Middle frontal gyrus (tissue), 1 donor: Measurements from ENCODE around the gene ABHD2.
"Not testable (repeated sequence)": the region's sequence is repeated elsewhere in the genome, so short reads cannot be mapped to it uniquely, and the experiment has no call there.

Source experiments
- DNase-seq: peaks from one replicate; pipeline ENCODE4 v3.0.0-alpha.2; 2015; ENCODE audit warnings: low spot score; ENCODE audit errors: extremely low spot score

The ABHD2 gene

GRCh38 chr15:89217686-89218376 lies 129.6 kb downstream of the ABHD2 start:
- no peak for DNase-seq

DNA sequence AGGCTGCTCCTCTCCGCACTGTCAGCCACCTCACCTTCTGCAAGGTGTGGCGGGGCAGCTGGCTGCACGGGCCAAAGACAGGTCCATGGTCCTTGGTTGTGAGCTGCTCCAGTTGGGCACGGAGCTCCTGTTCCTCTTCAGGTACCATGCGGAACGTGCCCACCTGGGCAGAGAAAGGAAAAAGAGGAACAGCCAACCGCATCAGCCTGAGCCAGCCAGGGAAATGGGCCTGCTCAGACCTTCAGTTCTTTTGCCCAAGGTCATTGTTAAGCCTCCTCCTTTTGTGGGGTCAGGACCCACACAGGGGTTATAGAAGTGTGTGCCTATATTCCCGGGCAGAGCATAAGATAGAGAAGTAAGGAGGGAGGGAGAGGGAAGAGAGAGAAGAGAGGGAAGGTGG lies 130.3 kb downstream of the ABHD2 start:
- no peak for DNase-seq

DNA sequence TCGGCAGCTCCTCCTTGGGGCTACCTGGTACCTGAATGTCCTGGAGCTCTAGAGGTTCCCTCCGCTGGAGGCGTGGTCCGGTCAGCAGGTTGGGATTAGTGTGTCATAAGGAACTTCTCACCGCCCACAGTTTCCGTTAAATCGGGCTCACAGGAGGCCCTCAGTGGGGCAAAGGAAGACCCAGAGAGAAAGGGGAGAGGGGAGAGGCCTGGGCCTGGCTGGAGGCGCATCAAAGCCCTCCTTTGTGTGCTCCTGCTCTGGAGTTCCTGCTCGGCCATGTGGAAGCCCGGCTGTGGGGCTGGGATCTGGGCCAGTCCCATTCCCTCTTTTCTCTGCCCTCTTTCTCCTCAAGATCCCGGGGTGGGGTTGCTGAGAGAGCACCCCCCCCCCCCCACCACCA lies 133.3 kb downstream of the ABHD2 start, which contains the start of gene RLBP1:
Gene RLBP1 (minus strand): TSS at position 37 of the 400 bp plus-strand sequence. CDS start 2,604 bp downstream, outside the sequence.
- no peak for DNase-seq

DNA sequence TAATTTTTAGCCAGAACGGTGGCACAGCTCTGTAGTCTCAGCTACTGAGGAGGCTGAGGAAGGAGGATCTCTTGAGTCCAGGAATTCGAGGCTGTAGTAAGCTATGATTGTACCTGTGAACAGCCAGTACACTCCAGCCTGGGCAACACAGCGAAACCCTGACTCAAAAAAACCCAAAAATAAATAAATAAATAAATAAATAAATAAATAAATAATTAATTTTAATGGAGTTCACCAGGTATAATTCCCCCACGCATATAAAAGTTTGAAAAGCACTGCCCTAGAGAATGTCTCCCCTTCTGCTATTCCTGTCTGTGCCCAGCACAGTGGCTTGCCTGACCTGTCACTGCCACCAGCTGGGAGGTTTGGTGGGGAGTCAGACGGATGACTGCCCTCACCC lies 137.3 kb downstream of the ABHD2 start:
- DNase-seq = no peak

DNA sequence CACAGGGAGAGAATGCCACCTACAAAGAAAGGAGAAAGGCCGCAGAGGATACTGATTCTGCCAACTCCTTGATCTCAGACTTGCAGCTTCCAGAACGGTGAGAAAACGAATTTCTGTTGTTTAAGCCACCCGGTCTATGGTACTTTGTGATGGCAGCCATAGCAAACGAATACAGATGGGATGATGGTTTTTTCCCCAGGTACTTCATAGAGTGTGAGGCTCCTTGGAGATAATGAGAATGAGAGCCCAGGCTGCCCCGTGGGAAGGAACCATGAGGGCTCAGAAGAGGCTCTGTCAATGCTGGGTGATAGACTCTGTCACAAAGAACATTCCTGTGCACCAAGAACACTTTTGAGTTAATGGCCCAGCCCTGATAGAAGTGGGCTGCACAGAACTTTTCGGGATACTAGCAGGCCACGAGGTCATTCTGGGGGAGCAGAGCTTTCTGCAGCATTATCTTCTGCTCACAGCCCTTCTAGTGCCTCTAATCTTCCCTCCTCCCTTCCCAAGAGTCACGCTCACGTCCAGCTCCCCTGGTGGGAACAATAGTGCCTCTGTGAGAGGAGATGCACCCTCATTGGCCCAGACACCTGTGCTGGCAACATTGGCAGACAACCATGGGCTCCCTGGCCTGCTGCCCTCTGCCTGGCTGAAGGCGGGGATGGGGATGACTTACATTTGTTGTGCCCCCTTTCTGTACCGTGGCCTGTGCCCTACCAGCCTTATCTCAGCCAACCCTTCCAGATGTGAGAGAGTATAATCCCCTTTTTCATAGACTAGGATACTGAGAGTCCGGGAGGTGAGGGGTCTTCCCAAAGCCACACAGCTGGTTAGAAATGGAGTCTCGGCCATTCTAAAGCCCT lies 138.3 kb downstream of the ABHD2 start:
- no peak for DNase-seq

DNA sequence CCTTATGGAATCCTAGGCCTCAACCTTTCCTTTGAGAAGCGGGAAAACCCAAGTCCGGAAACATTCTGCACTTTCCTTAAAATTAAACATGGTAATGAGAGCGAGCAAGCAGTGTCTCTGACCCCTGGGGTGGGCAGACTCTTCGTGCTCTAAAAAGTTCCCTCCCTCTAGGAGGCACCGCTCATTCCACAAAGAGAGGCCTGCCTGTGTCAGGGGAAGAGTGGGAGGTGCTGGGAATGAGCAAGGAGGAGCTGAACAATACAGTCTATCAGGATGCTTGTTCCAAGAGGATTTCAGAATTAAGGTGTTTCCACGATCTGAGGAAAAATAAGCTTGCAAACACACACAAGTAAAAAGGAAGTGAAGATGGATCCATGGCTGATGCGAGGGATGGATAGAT lies 139.2 kb downstream of the ABHD2 start:
- DNase-seq = no peak

GRCh38 chr15:89230277-89230676 lies 142.0 kb downstream of the ABHD2 start:
- no peak for DNase-seq

DNA sequence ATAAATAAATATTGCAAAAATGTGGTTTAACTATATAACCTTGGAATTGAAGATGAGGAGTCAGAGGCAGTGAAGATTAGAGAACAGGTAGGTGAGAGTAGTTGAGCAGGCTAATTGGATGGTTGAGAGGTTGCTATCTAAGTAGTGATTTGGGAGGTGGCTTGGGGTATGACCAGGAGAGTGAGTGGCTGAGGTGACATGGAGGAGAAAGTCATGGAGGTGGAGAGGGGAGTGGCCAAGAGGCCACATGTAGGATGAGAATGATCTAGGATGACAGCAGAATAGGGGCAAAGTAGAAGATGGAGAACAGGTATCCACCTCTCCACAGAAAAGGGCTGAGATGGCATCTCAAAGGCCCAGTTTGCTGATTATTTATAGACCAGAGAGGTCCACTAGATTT lies 143.6 kb downstream of the ABHD2 start:
- no peak for DNase-seq

DNA sequence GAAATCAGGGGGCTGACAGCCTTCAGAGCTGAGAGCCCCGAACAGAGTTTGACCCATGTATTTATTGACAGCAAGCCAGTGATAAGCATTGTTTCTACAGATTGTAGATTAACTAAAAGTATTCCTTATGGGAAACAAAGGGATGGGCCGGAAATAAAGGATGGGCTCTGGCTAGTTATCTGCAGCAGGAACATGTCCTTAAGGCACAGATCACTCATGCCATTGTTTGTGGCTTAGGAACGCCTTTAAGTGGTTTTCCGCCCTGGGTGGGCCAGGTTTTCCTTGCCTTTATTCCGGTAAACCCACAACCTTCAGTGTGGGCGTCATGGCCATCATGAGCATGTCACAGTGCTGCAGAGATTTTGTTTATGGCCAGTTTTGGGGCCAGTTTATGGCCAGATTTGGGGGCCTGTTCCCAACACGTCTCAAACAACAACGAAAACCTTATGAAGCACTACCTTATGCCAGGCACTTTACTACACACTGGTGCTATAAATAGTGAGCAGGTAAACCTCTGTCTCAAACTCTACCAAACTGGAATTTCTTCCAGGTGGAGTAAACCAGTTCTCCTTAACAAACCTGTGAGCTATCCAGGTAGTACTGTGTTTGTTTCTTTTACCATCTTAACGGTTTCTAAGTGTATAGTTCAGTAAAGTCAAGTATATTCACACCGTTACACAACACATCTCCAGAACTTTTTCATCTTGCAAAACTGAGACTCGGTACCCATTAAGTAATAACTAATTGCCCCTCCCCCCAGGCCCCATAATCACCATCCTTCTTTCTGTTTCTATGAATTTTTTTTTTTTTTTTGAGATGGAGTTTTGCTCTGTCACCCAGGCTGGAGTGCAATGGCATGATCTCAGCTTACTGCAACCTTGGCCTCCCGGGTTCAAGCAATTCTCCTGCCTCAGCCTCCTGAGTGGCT lies 151.9 kb downstream of the ABHD2 start:
- not testable (repeated sequence) for DNase-seq

- no peak for DNase-seq
Observed at GRCh38 chr15:89243046-89243690, 154.9 kb downstream of the ABHD2 start.

GRCh38 chr15:89243691-89244573 lies 155.7 kb downstream of the ABHD2 start, which contains the start of gene FANCI:
Gene FANCI, plus strand, starts transcription at chr15:89243979. Its CDS starts 3,669 bp downstream, at chr15:89247648.
- peak; percentile 89 for DNase-seq

- no peak for DNase-seq
Observed at GRCh38 chr15:89244574-89244903, 156.3 kb downstream of the ABHD2 start.

DNA sequence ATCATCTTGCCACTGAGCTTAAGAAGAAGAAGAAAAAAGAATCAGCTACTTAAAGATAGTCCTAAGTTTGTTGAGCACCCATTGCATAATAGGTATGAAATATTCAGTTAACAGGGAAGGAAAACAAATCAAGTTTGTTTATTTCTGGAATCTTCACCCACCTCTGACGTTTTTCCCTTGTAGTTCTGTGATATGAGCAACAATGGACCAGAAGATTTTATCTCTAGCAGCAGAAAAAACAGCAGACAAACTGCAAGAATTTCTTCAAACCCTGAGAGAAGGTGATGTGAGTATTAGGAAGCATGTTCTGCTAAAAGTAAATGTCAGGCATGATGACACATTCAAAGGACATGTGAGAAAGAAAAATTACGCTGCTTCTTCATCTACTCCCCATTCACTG lies 159.2 kb downstream of the ABHD2 start:
- DNase-seq = no peak

DNA sequence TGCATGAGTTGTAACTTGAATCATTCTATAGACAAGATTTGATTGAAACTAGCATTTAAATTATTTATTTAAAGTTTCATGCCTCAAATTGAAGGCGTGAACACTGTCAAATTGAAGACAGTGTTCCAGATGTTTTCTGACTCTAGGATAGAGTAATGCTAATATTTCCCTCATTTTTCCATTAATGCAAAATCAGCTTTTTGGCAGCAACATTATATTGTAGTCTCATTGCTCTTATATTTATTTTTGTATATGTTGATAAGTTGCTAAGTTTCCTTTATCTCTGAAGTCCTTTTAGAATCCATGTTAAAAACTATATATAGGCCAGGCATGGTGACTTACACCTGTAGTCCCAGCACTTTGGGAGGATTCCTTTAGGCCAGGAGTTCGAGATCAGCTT lies 160.3 kb downstream of the ABHD2 start:
- no peak for DNase-seq

GRCh38 chr15:89250142-89250541 lies 161.9 kb downstream of the ABHD2 start:
- not testable (repeated sequence) for DNase-seq
